Skeletal muscle tissue (tissue), 4 donors: ENCODE measurements around the gene AMACR. TPM values are rescaled to one million over a fixed set of nuclear protein-coding genes. Genes with fewer than 3 reads are reported as not detected.
"Not testable (repeated sequence)": the region's sequence is repeated elsewhere in the genome, so short reads cannot be mapped to it uniquely, and the experiment has no call there.

ENCODE experiments used
- H3K27ac ChIP-seq: one replicate; pipeline ENCODE4 v1.7.0; 2013; ENCODE audit warnings: mild to moderate bottlenecking, low read depth, low read length, inconsistent platforms
- H3K27me3 ChIP-seq, 3 donors: one replicate each; pipeline ENCODE4 v1.7.0; 2013; ENCODE audit warnings: low read length in 3 of 3; ENCODE audit not compliant: control insufficient read depth in 3 of 3, insufficient read depth in 3 of 3
- H3K36me3 ChIP-seq, 3 donors: one replicate each; pipeline ENCODE4 v1.7.0; 2013; ENCODE audit warnings: low read length in 3 of 3; ENCODE audit not compliant: control insufficient read depth in 3 of 3, insufficient read depth in 3 of 3
- H3K4me1 ChIP-seq, 3 donors: one replicate each; pipeline ENCODE4 v1.7.0; 2013; ENCODE audit warnings: low read length in 3 of 3, mild to moderate bottlenecking in 3 of 3; ENCODE audit not compliant: control insufficient read depth in 3 of 3, insufficient read depth in 3 of 3
- H3K4me3 ChIP-seq, 3 donors: one replicate each; pipeline ENCODE4 v1.7.0; 2013; ENCODE audit warnings: low read length in 3 of 3
- H3K9ac ChIP-seq, 3 donors: one replicate each; pipeline ENCODE4 v1.7.0; 2013; ENCODE audit warnings: low read length in 3 of 3, mild to moderate bottlenecking in 3 of 3, moderate library complexity in 2 of 3, low read depth in 1 of 3
- H3K9me3 ChIP-seq, 3 donors: one replicate each; pipeline ENCODE4 v1.7.0; 2013; ENCODE audit warnings: low read length in 3 of 3; ENCODE audit not compliant: control insufficient read depth in 3 of 3
- total RNA-seq: library from RNA; depleted of rRNA; stranded (reverse); fragments of >200 nt; gene quantifications from one replicate; pipeline ENCODE4 v1.2.3, GENCODE V29; 2014
- donor health status: Osteomylitis.

AMACR gene
- total RNA-seq, 1 donor from 2014 or later: 4.2 TPM

DNA sequence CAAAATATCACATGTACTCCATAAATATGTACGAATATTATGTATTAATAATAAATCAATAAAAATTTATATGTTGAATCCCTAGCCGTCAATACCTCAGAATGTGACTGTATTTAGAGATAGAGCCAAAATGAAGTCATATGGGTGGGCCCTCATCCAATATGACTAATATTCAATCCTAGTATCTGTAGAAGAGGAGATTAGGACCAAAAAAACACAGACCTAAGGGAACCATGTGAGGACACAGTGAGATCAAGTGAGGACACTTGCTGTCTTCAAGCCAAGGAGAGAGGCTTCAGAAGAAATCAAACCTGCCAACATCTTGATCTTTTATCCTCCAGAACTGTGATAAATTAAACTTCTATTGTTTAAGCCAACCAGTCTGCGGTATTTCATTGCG lies 3.7 kb upstream of the AMACR start:
- no peaks in the 10 kb centered on the region for H3K27me3 ChIP-seq
- no peak overlapping the region for H3K9ac ChIP-seq
- H3K4me3 ChIP-seq: no peak overlapping the region
- no peak overlapping the region for H3K27ac ChIP-seq
- H3K9me3 ChIP-seq: no peaks in the 10 kb centered on the region
- H3K36me3 ChIP-seq: no peaks in the 10 kb centered on the region
- peaks cover 8 to 17% (median 12%) of the 10 kb centered on the region in 3 donors for H3K4me1 ChIP-seq

DNA sequence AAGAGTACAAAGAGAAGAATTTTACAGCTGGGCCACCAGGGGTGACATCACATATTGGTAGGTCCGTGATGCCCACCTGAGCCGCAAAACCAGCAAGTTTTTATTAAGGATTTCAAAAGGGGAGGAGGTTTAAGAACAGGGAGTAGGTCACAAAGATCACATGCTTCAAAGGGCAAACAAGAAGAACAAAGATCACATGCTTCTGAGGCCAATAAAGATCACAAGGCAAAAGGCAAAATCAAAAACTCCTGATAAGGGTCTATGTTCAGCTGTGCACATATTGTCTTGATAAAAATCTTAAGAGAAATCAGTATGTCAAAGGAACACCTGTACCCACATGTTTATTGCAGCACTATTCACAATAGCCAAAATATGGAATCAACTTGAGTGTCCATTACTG lies 2.3 kb upstream of the AMACR start:
- H3K27ac ChIP-seq, H3K27me3 ChIP-seq, H3K9ac ChIP-seq, H3K9me3 ChIP-seq, H3K36me3 ChIP-seq, H3K4me3 ChIP-seq: not testable (repeated sequence)
- H3K4me1 ChIP-seq: peaks cover 9 to 21% (median 19%) of the 10 kb centered on the region in 3 donors

DNA sequence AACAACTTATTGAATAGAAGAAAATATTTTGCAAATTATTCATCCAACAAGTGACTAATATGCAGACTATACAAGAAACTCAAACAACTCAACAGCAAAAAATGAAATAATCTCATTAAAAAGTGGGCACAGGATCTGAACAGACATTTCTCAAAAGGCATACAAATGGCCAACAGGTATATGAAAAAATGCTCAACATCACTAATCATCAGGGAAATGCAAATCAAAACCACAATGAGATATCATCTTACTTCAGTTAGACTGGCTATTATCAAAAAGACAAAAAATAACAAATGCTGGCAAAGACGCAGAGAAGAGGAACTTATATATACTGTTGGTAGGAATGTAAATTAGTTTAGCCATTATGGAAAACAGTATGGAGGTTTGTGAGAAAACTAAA lies 1.8 kb upstream of the AMACR start:
- Histone ChIP-seq H3K4me1 (peaks cover 9 to 21% (median 19%) of the 10 kb centered on the region in 3 donors), H3K36me3 (peaks cover 0 to under 1% (median 0%) of the 10 kb centered on the region in 3 donors), H3K27ac (no peak overlapping the region), H3K9me3 (no peaks in the 10 kb centered on the region), H3K4me3 (no peak overlapping the region), H3K27me3 (no peaks in the 10 kb centered on the region), H3K9ac (no peak overlapping the region)

DNA sequence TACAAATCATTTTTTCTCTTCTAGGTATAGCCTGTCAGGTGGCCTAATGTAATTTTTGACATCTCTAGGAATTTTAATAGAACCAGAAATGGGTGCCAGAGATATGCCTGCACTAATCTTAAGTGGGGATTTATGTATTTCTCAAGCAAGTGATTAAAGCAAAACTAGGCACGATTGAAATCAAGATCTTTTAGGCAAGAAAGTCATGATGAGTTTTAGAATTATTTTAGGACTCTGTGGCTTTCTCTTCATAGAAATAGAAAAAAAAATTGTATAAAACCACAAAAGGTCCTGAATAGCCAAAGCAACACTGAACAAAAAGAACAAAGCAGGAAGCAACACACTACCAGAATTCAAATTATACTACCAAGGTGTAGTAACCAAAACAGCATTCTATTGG lies 952 bp upstream of the AMACR start:
- Histone ChIP-seq H3K36me3 (peaks cover 3 to 7% (median 3%) of the 10 kb centered on the region in 3 donors), H3K27me3 (no peaks in the 10 kb centered on the region), H3K9ac (peak overlapping the region; percentile 67 to 92 (median 91)), H3K4me1 (peaks cover 9 to 21% (median 19%) of the 10 kb centered on the region in 3 donors), H3K9me3 (no peaks in the 10 kb centered on the region), H3K4me3 (peak overlapping the region; percentile 92 to 98 (median 92)), H3K27ac (peak overlapping the region; percentile 85)

DNA sequence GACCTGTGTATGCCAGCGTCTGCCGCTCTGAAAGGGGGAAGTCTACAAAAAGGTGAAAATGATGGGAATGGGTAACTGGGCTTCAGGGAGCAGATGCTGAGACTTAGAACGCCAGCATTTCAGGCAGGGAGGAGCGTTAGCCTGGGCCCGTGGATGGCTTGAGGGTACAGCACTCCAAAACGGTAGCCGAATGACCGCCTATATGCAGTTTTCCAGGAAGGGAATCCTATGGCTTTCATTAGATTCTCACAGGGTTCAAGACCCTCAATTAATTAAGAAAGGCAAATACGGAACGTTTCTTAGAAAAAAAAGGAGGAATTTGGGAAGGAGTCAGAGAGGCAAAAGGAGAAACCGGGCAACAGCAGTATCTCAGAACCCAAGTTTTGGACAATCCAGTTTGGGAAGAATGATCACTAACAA lies 639 bp downstream of the AMACR start:
- H3K9me3 ChIP-seq: no peaks in the 10 kb centered on the region
- H3K9ac ChIP-seq: peak overlapping the region; percentile 77 to 91 (median 90)
- H3K27ac ChIP-seq: peak overlapping the region; percentile 85
- peaks cover 9 to 20% (median 19%) of the 10 kb centered on the region in 3 donors for H3K4me1 ChIP-seq
- peaks cover 7 to 20% (median 18%) of the 10 kb centered on the region in 3 donors for H3K36me3 ChIP-seq
- H3K27me3 ChIP-seq: no peaks in the 10 kb centered on the region
- H3K4me3 ChIP-seq: peak overlapping the region; percentile 92 to 98 (median 92)

DNA sequence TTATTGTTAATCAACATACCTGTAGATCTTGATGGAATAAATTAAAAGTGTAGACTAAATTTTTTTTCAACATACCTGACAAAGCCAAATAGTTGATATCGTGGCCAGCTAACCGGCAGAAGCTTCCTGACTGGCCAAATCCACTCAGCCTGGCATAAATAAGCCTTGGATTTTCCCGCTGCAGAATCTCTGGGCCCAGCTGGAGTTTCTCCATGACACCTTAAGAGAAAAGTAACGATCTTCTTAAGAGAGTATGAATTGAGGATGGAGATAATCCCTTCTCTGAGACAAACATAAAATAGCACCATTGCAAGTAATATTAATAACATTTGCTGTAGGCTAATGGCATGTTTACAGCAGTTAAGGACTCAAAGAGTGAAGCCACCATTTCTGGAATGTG lies 2.2 kb downstream of the AMACR start:
- peaks cover 7 to 20% (median 18%) of the 10 kb centered on the region in 3 donors for H3K36me3 ChIP-seq
- H3K27ac ChIP-seq: no peak overlapping the region
- no peaks in the 10 kb centered on the region for H3K9me3 ChIP-seq
- H3K4me1 ChIP-seq: peaks cover 7 to 19% (median 16%) of the 10 kb centered on the region in 3 donors
- no peaks in the 10 kb centered on the region for H3K27me3 ChIP-seq
- H3K4me3 ChIP-seq: no peak overlapping the region
- no peak overlapping the region for H3K9ac ChIP-seq

DNA sequence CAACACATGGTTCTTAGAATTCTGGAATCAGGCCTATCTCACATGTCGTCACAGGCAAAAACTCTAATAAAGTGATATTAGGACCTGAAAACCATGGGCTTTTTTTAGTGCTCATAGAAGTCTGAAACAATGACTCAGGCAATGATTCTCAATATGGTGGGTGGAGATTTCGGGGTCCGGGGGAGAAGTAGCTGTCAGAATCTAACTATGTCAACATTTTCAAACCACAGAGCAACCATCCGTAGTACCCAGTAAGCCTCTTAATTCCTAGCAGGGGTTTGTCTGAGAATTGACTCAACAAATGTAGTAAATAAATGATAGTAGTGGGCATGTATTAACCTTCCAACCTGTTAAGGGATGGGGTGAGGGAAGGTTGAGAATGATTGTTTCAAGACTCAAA lies 2.6 kb downstream of the AMACR start:
- no peak overlapping the region for H3K4me3 ChIP-seq
- no peaks in the 10 kb centered on the region for H3K27me3 ChIP-seq
- H3K36me3 ChIP-seq: peaks cover 7 to 20% (median 18%) of the 10 kb centered on the region in 3 donors
- H3K9ac ChIP-seq: no peak overlapping the region
- H3K4me1 ChIP-seq: peaks cover 7 to 19% (median 16%) of the 10 kb centered on the region in 3 donors
- no peak overlapping the region for H3K27ac ChIP-seq
- H3K9me3 ChIP-seq: no peaks in the 10 kb centered on the region

DNA sequence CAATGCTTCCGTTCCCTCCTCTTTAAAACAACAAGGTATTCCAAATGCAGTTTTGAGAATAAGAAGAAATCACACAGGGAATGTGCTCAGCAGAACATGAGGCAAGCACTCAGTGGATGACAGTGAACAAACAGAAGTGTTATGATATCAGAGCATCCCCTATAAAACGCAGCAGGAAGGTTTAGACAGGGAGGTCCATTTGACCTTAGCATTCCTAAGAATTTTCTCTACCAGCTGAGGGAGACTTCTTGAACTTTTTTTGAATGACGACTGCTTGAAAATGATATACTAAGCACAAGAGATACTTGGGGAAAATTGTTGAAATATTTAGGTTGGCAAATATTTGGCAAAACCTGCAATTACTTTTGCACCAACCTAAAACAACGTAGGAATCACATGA lies 3.9 kb downstream of the AMACR start:
- Histone ChIP-seq H3K4me1 (peaks cover 7 to 19% (median 15%) of the 10 kb centered on the region in 3 donors), H3K9ac (no peak overlapping the region), H3K36me3 (peaks cover 7 to 20% (median 18%) of the 10 kb centered on the region in 3 donors), H3K27me3 (no peaks in the 10 kb centered on the region), H3K4me3 (no peak overlapping the region), H3K27ac (no peak overlapping the region), H3K9me3 (no peaks in the 10 kb centered on the region)

DNA sequence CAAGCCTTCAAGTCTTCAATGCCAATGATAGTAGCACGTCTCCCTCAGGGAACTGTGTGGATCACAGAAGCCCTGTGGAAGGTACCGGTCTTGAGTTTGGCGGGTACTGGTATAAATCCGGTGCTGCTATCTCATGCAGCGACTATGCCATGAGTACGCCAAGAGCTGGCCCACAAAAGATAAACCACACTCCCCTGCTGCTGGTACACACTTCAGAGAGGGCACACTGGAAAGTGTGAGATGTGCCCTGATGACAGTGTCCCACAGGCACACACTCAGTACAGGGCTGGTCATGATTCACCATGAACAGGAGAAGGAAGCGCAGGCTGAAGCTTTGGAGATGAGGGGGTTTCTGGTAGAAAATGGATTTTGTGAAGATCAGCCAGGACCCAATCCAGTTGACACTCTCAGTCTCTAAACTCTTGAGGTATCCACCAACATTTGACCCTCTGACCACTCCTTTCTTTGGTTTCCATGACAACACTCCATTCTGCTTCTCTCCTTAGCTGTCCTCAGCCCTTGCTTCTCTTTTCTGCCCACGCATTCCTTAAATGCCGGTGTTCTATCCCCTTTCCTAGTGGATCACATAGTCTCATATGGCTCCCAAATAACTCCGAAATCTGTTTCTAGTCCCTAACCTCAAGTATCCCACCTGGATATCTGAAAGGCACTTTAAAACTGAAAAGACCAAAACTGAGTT lies 5.1 kb downstream of the AMACR start:
- no peak overlapping the region for H3K4me3 ChIP-seq
- H3K36me3 ChIP-seq: peaks cover 12 to 23% (median 20%) of the 10 kb centered on the region in 3 donors
- no peak overlapping the region for H3K27ac ChIP-seq
- no peaks in the 10 kb centered on the region for H3K27me3 ChIP-seq
- H3K9ac ChIP-seq: no peak overlapping the region
- H3K9me3 ChIP-seq: no peaks in the 10 kb centered on the region
- H3K4me1 ChIP-seq: peaks cover 7 to 19% (median 13%) of the 10 kb centered on the region in 3 donors

DNA sequence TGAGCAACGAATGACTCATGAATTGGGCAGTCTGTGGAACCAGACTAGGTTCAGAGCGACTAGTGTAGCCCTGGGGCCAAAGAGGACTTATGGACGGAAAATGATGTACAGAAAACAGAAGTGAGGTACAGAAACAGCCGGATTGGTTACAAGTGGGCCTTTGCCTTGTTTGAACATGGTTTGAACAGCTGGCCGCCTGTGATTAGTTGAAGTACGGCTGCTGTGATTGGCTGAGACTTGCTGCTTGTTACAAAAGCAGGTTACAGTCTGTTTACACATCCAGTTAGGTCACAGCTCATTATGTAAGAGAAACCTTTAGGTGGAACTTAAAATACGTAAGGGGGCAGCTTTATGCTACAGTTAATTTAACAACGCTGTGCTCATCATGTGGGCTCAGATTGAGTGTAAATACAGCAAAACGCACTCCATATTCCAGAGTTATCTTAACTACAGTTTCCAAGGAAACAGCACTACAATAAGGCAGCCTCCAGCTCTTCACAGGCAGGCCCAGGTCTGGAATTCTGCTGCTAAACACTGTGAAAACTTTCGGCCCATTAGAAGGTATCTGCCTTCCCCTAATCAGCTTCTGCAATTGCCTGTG lies 6.5 kb downstream of the AMACR start:
- Histone ChIP-seq H3K4me3 (no peak overlapping the region), H3K4me1 (peaks cover 4 to 11% (median 8%) of the 10 kb centered on the region in 3 donors), H3K27me3 (no peaks in the 10 kb centered on the region), H3K9ac (no peak overlapping the region), H3K27ac (no peak overlapping the region), H3K9me3 (no peaks in the 10 kb centered on the region), H3K36me3 (peaks cover 12 to 23% (median 21%) of the 10 kb centered on the region in 3 donors)
